Stimulated activated CD8-positive, alpha-beta memory T cell treated with anti-CD3 and anti-CD28 coated beads, Interleukin-4, amount 100 ng/mL, for 4 hours (primary cell): Measurements from ENCODE around the gene UNC13B.

Experiments
- DNase-seq, 2 donors: peaks; one replicate each; pipeline ENCODE4 v3.0.0-alpha.2; 2020; ENCODE audit warnings: low read depth in 2 of 2, low spot score in 1 of 2

UNC13B gene

DNA sequence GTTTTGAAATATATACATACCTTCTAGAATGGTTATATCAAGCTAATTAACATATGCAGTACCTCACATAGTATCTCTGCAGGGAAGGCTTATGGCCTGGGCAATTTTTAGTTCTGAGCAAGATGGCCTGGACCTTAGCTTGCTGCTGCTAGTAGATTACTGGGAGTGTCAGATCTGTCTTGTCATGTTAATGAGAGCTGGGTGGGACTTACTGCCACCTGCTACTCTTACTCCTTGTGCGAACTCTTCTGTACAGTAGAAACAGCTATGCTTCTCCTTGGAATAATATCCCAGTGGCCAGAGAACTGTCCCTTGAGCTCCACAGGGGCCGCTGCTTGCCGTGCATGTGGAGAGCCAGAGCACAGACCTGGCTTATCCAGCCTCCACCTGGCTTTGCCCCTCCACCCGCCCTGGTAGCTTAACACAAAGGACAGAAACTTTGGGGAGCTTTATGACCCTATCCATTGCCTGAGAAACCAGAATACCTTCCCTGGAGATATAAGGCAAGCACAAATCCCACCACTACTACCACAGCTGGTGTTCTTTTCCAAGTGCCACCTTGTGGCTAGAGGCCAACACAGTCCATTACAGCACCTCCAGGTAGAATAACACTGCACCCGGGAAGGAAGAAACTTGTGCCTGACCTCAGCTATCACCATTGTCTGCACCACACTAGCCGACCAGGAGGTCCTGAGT, 253.7 kb downstream of the UNC13B start:
- no peak for DNase-seq

DNA sequence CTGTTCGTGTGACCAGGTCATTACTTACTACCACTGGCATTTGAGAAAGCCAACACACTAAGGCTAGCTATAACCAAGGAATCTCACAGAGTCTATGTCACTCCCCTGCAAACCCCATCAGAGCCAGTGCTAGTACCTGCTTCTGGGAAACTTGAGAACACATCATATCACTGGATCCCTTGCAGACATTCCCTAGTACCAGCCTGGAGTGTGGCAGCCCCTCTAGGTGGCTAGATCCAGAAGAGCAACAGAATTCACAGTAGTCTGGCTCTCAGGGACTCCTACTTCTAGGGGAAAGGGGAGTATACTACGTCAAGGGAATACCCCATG, 254.3 kb downstream of the UNC13B start:
- DNase-seq: no peak

DNA sequence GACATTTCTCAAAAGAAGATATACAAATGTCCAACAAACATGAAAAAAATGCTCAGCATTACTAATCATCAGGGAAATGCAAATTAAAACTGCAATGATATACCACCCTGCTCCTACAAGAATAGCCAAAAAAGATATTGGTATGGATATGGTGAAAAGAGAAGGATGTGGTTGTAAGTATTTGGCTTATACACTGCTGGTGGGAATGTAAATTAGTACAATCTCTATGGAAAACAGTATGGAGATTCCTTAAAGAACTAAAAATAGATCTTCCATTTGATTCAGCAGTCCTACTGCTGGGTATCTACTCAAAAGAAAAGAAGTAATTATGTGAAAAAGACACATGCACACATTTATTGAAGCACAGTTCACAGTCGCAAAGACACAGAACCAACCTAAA, 260.5 kb downstream of the UNC13B start:
- no peak for DNase-seq

DNA sequence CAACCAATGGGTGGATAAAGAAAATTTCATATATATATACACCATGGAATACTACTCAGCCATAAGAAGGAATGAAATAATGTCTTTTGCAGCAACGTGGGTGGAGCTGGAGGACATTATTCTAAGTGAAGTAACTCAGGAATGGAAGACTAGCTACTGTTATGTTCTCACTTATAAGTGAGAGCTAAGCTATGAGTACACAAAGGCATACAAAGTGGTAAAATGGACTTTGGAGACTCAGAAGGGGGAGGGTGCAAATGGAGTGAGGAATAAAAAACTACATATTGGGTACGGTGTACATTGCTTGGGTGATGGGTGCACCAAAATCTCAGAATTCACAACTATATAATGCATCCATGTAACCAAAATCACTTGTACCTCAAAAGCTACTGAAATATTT, 260.9 kb downstream of the UNC13B start:
- no peak for DNase-seq

DNA sequence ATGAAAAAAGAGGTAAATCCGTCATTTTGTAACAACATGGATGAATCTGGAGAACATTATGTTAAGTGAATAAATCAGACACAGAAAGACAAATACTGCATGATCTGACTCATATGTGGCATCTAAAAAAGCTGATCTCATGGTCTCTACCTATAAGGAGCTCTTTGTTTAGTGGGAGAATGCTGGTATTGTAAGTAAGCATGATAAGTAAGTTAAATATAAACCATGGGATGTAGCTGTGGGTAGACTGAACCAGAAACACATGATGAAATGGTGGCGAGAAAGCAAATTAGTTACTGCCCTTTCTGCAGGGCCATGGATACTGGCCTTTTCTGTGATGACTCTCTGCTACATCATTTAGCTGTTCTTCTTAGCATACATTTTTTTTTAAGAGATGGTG, 261.7 kb downstream of the UNC13B start:
- DNase-seq: no peak

DNA sequence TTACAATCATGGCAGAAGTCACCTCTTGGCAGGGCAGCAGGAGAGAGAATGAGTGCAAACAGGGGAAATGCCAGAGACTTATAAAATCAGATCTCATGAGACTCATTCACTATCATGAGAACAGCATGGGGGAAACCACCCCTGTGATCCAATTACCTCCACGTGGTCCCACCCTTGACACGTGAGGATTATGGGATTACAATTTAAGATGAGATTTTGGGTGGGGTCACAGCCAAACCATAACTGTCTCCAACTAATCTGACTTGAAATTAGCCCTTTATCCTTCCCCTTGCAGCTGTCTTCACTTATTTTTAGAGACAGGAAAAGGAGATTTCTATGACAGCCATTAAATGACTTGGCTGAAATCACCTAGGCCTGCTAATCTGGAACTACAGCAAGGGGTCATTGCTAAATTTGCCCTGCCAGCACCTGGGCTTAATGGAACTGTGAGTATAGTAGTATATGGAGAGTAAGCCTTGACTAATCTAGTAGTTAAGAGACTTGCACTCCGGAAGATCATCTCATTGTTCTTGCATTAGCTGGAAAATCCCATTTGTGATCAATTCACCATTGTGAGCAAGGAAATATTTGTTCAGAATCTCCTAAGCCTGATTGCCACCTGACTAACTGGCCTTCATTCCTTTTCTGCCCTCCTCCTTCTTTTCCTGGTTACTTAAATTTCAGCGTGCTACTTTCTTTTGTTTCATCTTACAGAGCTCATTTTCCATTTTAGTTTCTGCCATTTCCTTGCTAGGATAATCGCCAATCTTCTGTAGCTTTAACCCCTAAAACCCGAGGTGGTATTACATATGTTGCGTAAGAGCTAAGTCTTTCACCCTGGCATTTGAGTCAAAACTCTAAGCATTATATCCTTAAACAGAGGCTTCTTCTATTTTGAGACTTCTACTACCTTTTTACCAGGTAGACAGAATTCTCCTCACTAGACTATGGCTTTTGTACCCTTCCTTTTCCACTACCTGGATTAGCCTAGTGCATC, 262.8 kb downstream of the UNC13B start:
- no peak for DNase-seq

DNA sequence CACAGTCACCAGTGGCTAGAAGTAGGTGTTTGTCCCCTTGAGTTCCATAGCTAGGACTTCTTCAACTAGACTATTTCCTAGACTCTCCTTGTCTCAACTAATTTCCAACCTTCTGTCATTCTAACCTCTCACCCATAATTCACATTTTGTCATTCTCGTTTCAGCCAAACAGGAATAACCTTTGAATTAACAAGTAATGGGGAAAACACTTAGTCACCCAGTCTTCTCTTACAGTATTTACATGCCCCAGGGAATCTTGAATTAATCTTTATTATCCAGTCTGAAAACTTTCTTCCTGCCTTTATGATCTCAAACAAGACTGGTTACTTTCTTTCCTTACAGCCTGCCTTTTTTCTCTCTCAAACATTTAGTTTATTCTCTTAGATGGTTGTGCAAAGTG, 264.8 kb downstream of the UNC13B start:
- no peak for DNase-seq

DNA sequence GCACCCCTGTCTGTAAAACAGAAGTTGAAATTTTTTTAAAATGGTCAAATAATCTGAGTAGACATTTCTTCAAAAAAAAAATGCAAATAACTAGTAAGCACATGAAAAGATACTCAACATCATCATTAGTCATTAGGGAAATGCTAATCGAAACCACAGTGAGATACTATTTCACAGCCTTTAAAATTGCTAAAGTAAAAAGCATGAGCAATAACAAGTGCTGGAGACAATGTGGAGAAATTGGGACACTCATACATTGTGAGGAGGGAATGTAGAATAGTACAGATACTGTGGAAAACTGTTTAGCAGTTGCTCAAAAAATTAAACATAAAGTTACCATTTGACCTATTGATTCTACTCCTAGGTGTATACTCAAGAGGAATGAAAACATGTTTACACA, 269.7 kb downstream of the UNC13B start:
- DNase-seq: no peak

DNA sequence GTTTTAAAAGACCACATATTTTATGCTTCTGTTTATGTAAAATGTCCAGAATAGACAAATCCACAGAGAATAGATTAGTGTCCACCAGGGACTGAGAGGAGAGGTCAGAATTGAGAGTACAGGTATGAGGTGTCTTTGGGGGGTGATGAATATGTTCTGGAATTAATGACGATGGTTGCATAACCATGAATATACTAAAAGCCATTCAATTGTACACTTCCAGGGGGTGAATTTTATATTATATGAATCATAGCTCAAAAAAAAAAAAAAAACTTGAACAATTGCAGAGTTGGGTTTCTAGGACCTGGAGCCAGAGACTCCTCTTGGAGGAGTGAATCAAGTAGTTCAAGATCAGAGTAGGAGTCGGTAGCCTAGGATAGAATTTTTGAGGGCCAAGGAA, 270.3 kb downstream of the UNC13B start:
- no peak for DNase-seq

DNA sequence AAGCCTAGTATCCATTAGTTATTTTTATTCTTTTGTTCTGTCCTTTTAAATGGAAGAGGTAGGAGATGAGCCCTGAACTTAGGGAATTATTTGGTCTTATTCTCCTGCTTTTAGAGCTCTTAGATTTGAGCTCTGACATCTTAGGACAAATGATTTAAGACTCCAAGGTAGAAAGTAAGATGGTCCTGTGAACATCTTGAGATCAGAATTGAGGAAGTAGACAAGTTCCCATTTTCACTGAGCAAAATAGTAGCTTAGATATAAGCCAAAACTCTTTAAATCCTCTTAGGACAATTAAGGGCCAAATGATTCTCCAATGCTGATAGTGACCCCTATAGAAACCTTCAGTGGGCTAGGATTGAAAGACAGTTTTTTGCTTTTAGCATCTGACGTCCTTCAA, 275.1 kb downstream of the UNC13B start:
- DNase-seq: no peak

DNA sequence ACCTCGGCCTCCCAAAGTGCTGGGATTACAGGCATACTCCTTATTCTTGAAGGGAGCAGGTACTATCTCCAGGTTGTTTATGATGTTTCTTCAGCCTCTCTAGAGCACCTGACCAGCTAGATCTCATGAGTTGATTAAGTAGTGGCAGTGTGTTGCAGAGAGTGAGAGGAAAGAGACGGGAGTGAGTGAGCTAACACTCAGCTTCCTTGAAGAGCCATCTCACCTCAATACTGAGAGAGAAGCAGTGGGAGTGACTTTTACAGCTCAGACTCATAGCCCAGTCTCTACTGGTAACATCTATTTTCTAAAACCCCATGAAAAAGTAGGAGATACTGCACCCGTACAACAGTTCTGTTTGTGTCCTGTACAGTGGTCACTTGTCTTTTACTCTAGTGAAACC, 284.2 kb downstream of the UNC13B start:
- DNase-seq: no peak

DNA sequence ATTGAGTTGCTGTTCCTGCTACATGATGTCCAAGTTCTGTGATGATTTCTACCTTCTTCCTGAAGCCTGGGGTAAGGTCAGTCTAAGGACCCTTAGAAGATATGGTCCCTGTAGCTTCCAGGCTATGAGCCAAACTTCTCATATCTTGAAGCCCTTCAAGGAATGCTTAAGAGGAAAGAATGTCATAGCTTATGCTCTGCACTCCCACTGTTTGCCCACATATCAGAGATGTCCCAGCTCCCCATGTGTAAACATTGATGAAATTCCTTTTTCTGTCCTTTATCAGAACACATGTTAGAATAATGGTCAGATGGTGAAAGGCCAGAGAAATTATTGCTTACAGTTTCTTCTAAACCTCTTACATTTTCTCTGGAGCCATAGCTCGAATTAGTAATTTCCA, 286.7 kb downstream of the UNC13B start:
- DNase-seq: no peak

DNA sequence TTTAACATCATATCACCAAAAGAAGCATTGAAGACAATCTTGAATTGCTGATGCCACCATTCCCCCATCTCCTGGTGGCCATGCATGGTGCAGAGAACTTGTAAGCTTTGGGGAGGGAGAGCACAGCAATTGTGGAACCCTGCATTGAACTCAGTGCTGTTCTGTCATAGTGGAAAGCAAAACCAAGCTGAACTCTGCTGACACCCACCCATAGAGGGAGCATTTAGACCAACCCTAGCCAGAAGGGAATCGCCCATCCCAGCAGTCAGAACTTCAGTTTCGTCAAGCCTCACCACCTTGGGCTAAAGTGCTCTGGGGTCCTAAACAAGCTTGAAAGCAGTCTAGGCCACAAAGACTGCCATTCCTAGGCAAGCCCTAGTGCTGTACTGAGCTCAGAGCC, 290.7 kb downstream of the UNC13B start:
- DNase-seq: no peak

DNA sequence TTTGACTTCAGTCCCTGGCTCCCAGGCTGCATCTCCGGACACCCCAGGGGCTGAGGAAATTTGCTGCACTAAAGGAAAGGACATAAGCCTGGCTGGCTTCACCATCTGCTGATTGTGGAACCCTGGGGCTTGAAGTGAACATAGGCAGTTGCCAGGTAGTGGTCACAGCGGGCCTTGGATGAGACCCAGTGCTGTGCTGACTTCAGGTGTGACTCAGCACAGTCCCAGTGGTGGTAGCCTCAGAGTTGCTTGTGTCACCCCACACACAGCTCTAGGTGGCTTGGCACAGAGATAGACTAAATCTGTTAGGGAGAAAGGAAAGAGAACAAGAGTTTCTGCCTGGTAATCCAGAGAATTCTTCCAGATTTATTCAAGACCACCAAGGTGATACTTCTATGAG, 292.0 kb downstream of the UNC13B start:
- no peak for DNase-seq
